ENCODE data around the gene RBM27.
"Not testable (repeated sequence)": the region's sequence is repeated elsewhere in the genome, so short reads cannot be mapped to it uniquely, and the experiment has no call there.

RBM27 gene

DNA sequence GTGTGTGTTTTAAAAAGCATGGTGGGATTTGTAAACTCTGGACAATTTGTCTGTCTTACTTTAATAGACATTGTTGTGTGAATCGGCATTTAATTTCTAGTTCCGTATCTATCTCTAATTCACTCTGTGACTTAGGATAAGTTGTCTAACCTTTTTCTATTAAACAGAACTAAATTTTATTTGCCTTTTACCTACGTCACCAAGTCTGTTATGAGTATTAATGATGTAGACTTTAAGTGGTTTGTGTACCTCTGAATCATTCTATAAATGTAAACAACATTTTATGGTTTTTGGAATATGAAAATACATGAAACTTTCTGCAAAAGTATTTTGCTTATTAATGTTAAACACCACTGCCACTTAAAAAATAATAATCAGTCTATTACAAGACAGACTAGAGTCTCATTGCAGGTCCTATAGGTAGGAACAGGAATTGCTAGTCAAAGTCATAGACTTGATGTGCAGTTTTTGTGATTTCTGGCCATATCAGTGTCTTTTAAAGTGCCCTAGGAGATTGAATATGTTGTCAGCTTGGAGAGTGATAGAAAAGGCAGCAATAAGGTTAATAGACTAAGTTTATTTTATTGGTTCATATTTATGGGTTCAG is 5.6 kb downstream of the RBM27 start:
- DNase-seq (ENCODE audit: low spot score): no peak

- DNase-seq (ENCODE audit: low spot score): no peak
Observed at GRCh38 chr5:146209714-146210113, 6.3 kb downstream of the RBM27 start.

DNA sequence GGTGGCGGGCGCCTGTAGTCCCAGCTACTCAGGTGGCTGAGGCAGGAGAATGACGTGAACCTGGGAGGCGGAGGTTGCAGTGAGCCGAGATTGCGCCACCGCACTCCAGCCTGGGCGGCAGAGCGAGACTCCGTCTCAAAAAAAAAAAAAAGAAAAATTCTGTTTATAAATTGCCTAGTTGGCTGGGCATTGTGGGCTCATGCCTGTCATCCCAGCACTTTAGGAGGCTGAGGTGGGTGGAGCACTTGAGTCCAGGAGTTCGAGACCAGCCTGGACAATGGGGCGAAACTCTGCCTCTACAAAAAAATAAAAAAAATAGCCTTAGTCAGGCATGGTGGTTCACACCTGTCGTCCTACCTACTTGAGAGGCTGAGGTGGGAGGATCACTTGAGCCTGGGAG is 7.4 kb downstream of the RBM27 start:
- not testable (repeated sequence) for DNase-seq (ENCODE audit: low spot score)

DNA sequence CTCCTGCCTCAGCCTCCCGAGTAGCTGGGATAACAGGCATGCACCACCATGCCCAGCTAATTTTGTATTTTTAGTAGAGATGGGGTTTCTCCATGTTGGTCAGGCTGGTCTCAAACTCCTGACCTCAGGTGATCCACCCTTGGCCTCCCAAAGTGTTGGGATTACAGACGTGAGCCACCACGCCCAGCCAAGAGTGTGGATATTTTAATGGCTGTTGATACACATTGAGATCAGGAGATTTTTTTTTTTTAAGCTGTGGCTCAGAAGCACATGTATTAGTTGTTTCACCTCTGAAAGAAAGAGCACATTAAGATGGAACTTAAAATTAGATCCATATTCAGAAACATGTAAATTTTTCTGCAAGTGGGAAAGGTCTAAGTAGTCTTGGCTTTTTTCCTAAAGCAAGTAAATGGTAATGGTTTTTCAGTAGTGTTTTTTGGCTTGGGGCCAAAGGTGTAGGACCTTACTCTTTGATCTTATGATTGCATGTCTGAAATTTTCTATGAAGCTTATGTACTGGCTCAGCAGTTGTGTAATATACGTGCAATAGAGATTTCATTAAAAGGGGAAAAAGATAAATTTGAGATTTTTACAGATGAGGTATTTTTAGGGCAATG is 9.9 kb downstream of the RBM27 start:
- no peak for DNase-seq (ENCODE audit: low spot score)

DNA sequence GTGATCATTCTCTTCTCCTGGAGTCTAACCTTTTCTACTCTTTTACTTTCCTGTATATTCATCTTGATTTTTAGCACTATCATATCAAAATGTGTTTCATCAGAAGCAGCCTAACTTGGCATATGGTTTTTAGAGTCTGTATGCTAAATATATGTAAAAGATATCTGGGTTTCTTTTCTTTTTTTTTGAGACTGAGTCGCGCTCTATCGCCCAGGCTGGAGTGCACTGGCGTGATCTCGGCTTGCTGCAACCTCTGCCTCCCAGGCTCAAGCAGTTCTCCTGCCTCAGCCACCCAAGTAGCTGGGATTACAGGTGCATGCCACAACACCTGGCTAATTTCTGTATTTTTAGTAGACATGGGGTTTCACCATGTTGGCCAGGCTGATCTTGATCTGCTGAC is 11.5 kb downstream of the RBM27 start:
- DNase-seq (ENCODE audit: low spot score): not testable (repeated sequence)

DNA sequence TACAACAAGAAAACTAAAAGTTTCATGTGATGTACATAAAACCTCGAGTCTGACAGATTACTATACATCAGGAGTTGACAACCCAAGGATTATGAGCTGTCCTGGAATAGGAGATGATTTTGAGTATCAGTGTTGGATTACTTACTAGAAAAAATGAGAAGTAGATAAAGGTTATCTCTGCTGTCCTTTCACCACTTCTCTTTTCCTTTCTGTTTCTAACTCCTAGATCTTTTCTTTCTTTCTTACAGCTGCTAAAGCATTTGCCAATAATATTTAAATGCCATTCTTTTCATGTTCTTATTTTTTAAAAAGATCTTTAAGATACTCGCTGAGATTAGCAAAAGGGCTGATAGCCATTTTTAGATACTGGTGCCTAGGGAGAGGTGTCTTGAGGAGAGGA is 14.8 kb downstream of the RBM27 start:
- no peak for DNase-seq (ENCODE audit: low spot score)

DNA sequence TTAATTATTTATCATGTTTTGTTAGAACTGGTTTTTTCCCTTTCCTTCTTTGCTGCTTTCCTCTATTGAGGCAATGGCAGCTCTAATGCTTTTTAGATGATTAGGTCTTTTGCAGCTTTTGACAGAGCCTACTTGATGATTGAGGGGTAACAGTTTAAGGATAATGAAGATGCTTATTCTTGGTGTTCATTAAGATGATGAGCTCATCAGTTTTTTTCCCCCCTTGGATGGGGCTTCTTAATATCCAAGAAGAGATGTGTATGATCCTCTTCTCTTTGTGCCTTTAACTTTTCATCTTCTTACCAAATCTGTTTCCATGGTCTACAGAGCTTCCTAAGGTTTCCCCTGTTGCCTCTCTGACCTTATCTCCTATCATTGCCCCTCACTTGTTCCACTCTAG is 15.8 kb downstream of the RBM27 start:
- DNase-seq (ENCODE audit: low spot score): no peak

- DNase-seq (ENCODE audit: low spot score): no peak
Observed at GRCh38 chr5:146221234-146221633, 17.8 kb downstream of the RBM27 start.

GRCh38 chr5:146222005-146222404 is 18.6 kb downstream of the RBM27 start:
- no peak for DNase-seq (ENCODE audit: low spot score)

DNA sequence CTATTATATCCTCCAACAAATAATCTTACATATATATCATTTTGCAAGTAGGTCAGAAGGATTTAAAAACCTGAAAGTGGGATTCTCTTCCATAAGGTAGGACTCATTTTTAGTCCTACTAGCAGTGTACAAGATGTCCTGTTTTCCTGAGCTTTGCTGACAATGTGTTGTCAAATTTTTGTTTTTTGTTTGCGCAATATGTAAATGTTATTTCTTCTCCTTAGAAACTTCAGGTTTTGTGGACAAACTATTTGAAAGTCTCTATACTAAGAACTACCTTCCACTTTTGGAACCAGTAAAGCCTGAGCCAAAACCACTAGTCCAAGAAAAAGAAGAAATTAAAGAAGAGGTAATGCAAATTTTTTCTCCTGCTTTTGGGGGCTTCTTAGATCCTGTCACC is 19.8 kb downstream of the RBM27 start:
- DNase-seq (ENCODE audit: low spot score): no peak

- DNase-seq (ENCODE audit: low spot score): no peak
Observed at GRCh38 chr5:146229222-146229621, 25.8 kb downstream of the RBM27 start.

- no peak for DNase-seq (ENCODE audit: low spot score)
Observed at GRCh38 chr5:146232223-146232622, 28.8 kb downstream of the RBM27 start.

- DNase-seq (ENCODE audit: low spot score): no peak
Observed at GRCh38 chr5:146233441-146233840, 30.0 kb downstream of the RBM27 start.

- no peak for DNase-seq (ENCODE audit: low spot score)
Observed at GRCh38 chr5:146238973-146239372, 35.6 kb downstream of the RBM27 start.

- peak; percentile 12 for DNase-seq (ENCODE audit: low spot score)
Observed at GRCh38 chr5:146240951-146241350, 37.5 kb downstream of the RBM27 start.

DNA sequence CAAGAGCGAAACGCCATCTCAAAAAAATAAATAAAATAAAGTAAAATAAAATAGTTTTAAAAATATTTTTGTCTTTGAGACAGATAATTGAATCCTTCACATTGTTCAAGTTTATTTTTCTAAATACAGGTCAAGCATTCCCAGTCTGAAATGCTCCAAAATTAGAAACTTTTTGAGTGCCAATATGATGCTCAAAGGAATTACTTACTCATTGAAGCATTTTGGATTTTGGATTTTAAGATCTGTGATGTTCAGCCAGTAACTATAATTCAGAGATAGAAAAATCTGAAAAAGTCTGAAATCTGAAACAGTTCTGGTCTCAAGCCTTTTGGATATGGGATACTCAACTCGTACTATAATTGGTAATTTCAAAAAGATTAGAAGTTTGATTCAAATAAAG is 39.8 kb downstream of the RBM27 start:
- no peak for DNase-seq (ENCODE audit: low spot score)

DNA sequence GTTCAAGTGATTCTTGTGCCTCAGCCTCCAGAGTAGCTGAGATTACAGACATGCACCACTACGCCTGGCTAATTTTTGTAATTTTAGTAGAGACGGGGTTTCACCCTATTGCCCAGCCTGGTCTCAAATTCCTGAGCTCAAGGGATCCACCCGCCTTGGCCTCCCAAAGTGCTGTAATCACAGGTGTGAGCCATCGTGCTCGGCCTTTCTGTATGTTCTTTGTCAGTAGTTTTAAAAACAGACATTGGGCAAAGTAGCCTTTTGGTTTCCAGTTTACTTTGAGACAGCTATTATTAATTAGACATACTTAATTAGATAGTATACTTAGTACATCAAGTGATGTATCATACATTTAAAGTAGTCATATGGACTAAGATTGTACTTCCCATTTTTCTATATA is 45.2 kb downstream of the RBM27 start:
- DNase-seq (ENCODE audit: low spot score): no peak

GRCh38 chr5:146249801-146250200 is 46.4 kb downstream of the RBM27 start:
- DNase-seq (ENCODE audit: low spot score): no peak
